Gastrocnemius medialis (tissue), 4 donors: Measurements from ENCODE around the gene FAM72B. TPM values are rescaled to one million over a fixed set of nuclear protein-coding genes. Genes with fewer than 3 reads are reported as not detected.
A peak's percentile ranks its signal among the peaks of the same experiment; 100 is the strongest.
"Not testable (repeated sequence)": the region's sequence is repeated elsewhere in the genome, so short reads cannot be mapped to it uniquely, and the experiment has no call there.

ENCODE experiments used
- ATAC-seq, 2 donors: fragments of 150-250 bp; one replicate each; pipeline ENCODE4 v1.9.1; 2016
- DNase-seq, 2 donors: peaks; one replicate each; pipeline ENCODE4 v3.0.0-alpha.2; 2019
- H3K27ac ChIP-seq, 4 donors: fragments of 200-600 bp; sonication (generic); 1 replicate in 1 of 4; 2 replicates in 3 of 4; pipeline ENCODE4 v1.5.1; 2016 to 2018; ENCODE audit warnings: mild to moderate bottlenecking in 2 of 4, moderate library complexity in 1 of 4
- H3K27me3 ChIP-seq, 3 donors: fragments of 200-600 bp; sonication (generic) in 2 of 3; 1 replicate in 1 of 3; 2 replicates in 2 of 3; pipeline versions ENCODE4 v1.5.1 to v1.6.0; 2016 to 2019; ENCODE audit warnings: mild to moderate bottlenecking in 1 of 3, moderate library complexity in 1 of 3
- H3K36me3 ChIP-seq, 2 donors: fragments of 200-600 bp; sonication (generic) in 1 of 2; one replicate each; pipeline ENCODE4 v1.5.1; 2017 to 2018
- H3K4me1 ChIP-seq, 2 donors: fragments of 200-600 bp; sonication (generic) in 1 of 2; one replicate each; pipeline ENCODE4 v1.5.1; 2016 to 2017; ENCODE audit warnings: mild to moderate bottlenecking in 2 of 2
- H3K4me3 ChIP-seq, 4 donors: fragments of 200-600 bp; sonication (generic) in 3 of 4; 1 replicate in 1 of 4; 2 replicates in 3 of 4; pipeline ENCODE4 v1.5.1; 2016 to 2019; ENCODE audit warnings: mild to moderate bottlenecking in 2 of 4
- H3K9me3 ChIP-seq, 3 donors: fragments of 200-600 bp; sonication (generic) in 2 of 3; 1 replicate in 1 of 3; 2 replicates in 2 of 3; pipeline ENCODE4 v1.5.1; 2016 to 2019
- POLR2A ChIP-seq, 2 donors: fragments of 450-650 bp; IDR thresholded peaks; one replicate each; pipeline ENCODE4 v1.6.1; 2017; ENCODE audit warnings: antibody characterized with exemption in 2 of 2, mild to moderate bottlenecking in 2 of 2, moderate library complexity in 2 of 2
- in situ Hi-C, 4 donors: fragments of 200-750 bp; cut with MboI; loops; one replicate each; pipeline versions ENCODE4 v1.15.0 to v1.8.0; 2017; ENCODE audit warnings: low sequenced_read_pairs in 4 of 4
- intact Hi-C: fragments of 100-400 bp; cut with DNase I; formaldehyde crosslinking; loops from one replicate; pipeline ENCODE4 v1.15.1; 2023; ENCODE audit warnings: low total_unique reads
- total RNA-seq, 4 donors: library from RNA; depleted of rRNA; stranded (reverse); fragments of >200 nt; gene quantifications; one replicate each; pipeline versions ENCODE4 v1.1.0 to v1.2.3, GENCODE V29; 2016

Gene FAM72B
- total RNA-seq = not detected

DNA sequence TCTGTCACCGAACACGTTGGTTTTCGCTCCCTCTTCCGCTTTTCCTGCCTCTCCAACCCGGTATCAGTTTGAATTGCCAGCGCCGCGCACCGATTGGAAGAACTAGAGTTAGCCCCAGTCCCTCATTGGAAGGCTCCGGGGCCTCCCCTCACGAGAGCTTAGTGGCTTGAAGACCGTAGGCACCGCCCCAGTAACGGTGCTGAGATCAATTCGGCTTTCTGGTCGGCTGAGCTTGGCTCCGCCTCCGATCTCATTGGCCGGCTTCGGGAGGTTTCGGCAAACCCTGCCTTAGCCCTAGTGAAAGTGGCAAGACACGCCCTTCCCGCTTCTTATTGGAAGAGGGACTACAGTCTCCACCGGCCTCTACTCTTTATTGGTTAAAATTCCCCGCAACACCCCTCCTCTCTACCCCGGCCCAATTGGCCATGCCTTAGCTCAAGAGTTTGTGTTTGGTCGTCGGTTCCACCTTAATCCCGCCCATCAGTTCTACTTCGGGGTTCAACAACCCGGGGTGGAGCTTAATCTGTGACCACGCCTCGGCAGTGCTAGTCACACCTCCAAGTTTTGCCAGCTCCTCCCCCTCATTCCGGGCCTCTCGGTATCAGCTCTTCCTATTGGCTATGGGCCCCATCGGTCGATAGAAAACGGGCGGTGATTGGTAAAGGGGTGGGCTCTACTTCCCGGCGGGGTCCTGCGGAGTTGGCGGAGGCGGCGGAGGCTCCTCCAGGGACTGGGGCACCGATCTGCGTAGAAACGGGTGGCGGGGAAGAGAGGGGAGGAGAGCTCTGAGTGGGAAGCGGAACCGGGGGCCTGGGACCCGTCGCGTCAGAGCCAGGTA is at the start of gene FAM72B, which contains the start of gene SRGAP2C:
FAM72B (minus strand) TSS at position 51 of the 838 bp plus-strand sequence. CDS start 851 bp downstream, outside the sequence.
SRGAP2C (plus strand) TSS at position 686 of the 838 bp plus-strand sequence. CDS start 2,472 bp downstream, outside the sequence.
- TF ChIP-seq POLR2A (IDR thresholded peaks at IDR 0.05) = peak; percentile 37 to 59
- DNase-seq (peak; percentile 96 to 98), ATAC-seq (peak; percentile 94 to 96)
- in situ Hi-C loops, H3K9me3 ChIP-seq, H3K36me3 ChIP-seq, H3K4me1 ChIP-seq, intact Hi-C loops, H3K27me3 ChIP-seq: not testable (repeated sequence)
- peak within 1 kb of the TSS; percentile 51 to 75 (median 70) for H3K27ac ChIP-seq
- H3K4me3 ChIP-seq = peak within 1 kb of the TSS; percentile 54 to 63 (median 55)

GRCh38 chr1:121232445-121233125 is 48.4 kb upstream of the FAM72B start:
- DNase-seq, H3K36me3 ChIP-seq, H3K4me1 ChIP-seq, ATAC-seq, H3K9me3 ChIP-seq, intact Hi-C loops, H3K27me3 ChIP-seq, H3K4me3 ChIP-seq, in situ Hi-C loops, H3K27ac ChIP-seq: not testable (repeated sequence)

GRCh38 chr1:121230636-121231035 is 46.5 kb upstream of the FAM72B start:
- DNase-seq, H3K36me3 ChIP-seq, H3K4me1 ChIP-seq, intact Hi-C loops, H3K27me3 ChIP-seq, in situ Hi-C loops, H3K27ac ChIP-seq, H3K9me3 ChIP-seq, ATAC-seq, H3K4me3 ChIP-seq: not testable (repeated sequence)

- H3K4me1 ChIP-seq, H3K27ac ChIP-seq, DNase-seq, H3K9me3 ChIP-seq, in situ Hi-C loops, H3K4me3 ChIP-seq, intact Hi-C loops, H3K27me3 ChIP-seq, ATAC-seq, H3K36me3 ChIP-seq: not testable (repeated sequence)
Observed at GRCh38 chr1:121227544-121228330, 43.6 kb upstream of the FAM72B start.

DNA sequence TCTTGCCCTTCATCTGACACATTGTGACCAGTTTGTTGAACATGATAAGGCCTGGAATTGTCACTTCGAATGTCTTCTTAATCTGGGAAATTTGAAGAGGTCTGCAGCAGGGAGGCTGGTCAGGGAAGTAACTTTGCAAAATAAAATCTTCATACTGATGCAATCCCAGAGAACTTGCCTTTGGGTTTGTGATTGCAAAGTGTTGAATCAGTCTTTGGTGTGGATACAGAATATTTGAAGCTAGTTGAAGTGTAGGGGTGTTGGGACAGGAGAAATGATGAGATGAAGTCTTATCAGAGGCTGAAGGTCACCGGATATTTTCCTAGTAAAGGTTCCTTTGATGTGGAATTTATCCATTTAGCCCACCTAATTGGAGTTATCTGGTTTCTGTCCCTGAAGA is 42.8 kb upstream of the FAM72B start:
- H3K9me3 ChIP-seq, in situ Hi-C loops, intact Hi-C loops: not testable (repeated sequence)

DNA sequence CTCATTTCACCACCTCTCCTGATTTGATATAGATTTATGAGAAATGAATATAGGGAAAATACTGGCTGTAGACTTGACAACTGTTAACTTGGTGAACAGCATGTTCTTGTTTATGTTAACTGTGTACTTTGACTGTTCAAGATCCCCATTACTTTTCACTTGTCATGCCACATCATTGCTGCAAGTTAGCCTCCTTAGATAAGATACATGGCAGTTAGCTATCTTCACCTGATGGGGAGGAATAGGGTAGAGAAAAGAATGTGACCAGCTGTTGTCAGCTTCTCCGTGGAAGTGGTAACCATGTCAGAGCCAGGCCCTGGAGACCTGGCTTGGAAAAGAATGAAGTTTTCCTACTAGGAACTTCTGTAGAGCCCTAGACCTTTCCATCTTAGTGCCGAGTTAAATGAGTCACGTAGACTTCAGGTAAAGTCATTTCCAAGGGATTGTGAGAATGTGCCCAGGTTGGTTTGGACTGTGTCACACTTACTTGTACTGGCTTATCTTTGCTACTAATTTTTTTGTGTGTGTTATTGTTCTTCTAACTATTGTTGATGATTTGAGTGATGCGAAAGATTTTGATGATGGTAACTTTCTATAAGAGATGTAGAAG is 42.3 kb upstream of the FAM72B start:
- H3K36me3 ChIP-seq, H3K4me3 ChIP-seq, DNase-seq, ATAC-seq, H3K4me1 ChIP-seq, H3K9me3 ChIP-seq, H3K27me3 ChIP-seq, H3K27ac ChIP-seq, intact Hi-C loops, in situ Hi-C loops: not testable (repeated sequence)

More for the DNA sequence above, 42.8 kb upstream of the FAM72B start:
- H3K4me3 ChIP-seq, ATAC-seq, H3K36me3 ChIP-seq, H3K27ac ChIP-seq, H3K27me3 ChIP-seq, H3K4me1 ChIP-seq, DNase-seq: not testable (repeated sequence)

GRCh38 chr1:121224714-121225113 is 40.6 kb upstream of the FAM72B start:
- DNase-seq, H3K4me3 ChIP-seq, H3K4me1 ChIP-seq, H3K36me3 ChIP-seq, H3K9me3 ChIP-seq, H3K27me3 ChIP-seq, H3K27ac ChIP-seq, in situ Hi-C loops, intact Hi-C loops: not testable (repeated sequence)
- ATAC-seq = peak; percentile 33 to 65

DNA sequence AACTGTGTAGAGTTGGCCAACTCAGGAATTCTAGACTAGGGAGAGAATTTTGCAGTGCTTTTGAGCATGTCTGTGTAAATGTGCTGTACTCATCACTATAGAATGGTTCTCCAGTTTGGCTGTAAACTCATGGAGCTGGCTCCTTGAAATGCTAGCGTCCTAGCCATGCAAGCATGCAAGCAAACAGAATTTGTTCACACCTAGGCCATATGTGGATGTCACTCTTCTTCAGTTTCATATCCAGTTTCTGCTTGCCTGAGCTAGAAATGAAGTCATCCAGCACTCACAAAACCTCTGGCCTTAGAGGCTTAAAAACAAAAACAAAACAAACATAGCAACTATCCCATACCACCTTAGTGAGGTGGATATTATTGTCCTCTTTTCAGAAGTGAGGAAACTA is 37.6 kb upstream of the FAM72B start:
- H3K27ac ChIP-seq, DNase-seq, intact Hi-C loops, H3K9me3 ChIP-seq, H3K4me1 ChIP-seq, in situ Hi-C loops, ATAC-seq, H3K36me3 ChIP-seq, H3K27me3 ChIP-seq, H3K4me3 ChIP-seq: not testable (repeated sequence)

DNA sequence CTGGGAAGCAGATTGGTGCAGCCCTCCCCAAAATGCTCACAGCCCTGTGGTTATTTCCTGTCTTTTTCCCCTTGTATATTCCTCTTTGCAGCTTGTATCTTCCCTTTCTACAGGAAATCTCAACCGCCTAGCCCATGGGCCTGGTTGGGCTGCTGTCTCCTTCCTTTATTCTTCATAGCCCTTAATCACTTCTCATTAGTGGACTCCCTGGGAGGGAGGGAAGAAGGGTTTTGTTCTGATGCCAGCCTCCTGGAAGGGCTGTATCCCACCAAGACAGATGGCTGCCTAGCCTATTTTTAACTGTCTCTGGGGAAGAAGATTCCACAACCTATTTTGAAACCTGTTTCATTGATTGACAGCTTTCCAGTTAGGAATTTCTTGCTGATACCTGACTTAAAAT is 32.5 kb upstream of the FAM72B start:
- H3K27me3 ChIP-seq, H3K4me3 ChIP-seq, H3K27ac ChIP-seq, H3K4me1 ChIP-seq, H3K36me3 ChIP-seq, H3K9me3 ChIP-seq, in situ Hi-C loops, intact Hi-C loops, DNase-seq, ATAC-seq: not testable (repeated sequence)

- H3K9me3 ChIP-seq, H3K27me3 ChIP-seq, H3K4me3 ChIP-seq, intact Hi-C loops, ATAC-seq, DNase-seq, H3K4me1 ChIP-seq, H3K36me3 ChIP-seq, H3K27ac ChIP-seq, in situ Hi-C loops: not testable (repeated sequence)
Observed at GRCh38 chr1:121215699-121216417, 31.7 kb upstream of the FAM72B start.
